ENCODE results near the gene RIMKLA. TPM values are rescaled to one million over a fixed set of nuclear protein-coding genes. Genes with fewer than 3 reads are reported as not detected.

Gene RIMKLA
- total and polyA plus RNA-seq, 2 of the 13 experiments (the other 11 are each of a cell fraction or from before 2014, with no cell fraction given), result 2.5 to 3.8 TPM

- TF ChIP-seq RERE (CRISPR knock-in tag; IDR thresholded peaks at IDR 0.05; ENCODE audit: low read depth), result no peak
- TF ChIP-seq PBX2 (CRISPR knock-in tag; IDR thresholded peaks at IDR 0.05), result no peak
- TF ChIP-seq MTA1 (CRISPR knock-in tag; IDR thresholded peaks at IDR 0.05; ENCODE audit: borderline replicate concordance), result peak; percentile 54; the same call in 1 of the 2 replicates
- TF ChIP-seq ZBTB8A (CRISPR knock-in tag; IDR thresholded peaks at IDR 0.05; ENCODE audit: borderline replicate concordance, low read depth), result no peak
- TF ChIP-seq KLF13 (CRISPR knock-in tag; IDR thresholded peaks at IDR 0.05), result no peak
- no peak for TF ChIP-seq CSRNP1 (CRISPR knock-in tag; IDR thresholded peaks at IDR 0.05)
- TF ChIP-seq KDM5B (CRISPR knock-in tag; IDR thresholded peaks at IDR 0.05; ENCODE audit: borderline replicate concordance), result no peak
- peak; percentile 99 for TF ChIP-seq ELF1 (CRISPR knock-in tag; IDR thresholded peaks at IDR 0.05)
- no peak for TF ChIP-seq NFIC (IDR thresholded peaks at IDR 0.05; ENCODE audit: low read length)
- no peak for TF ChIP-seq ZNF225 (CRISPR knock-in tag; IDR thresholded peaks at IDR 0.05)
- no peak for TF ChIP-seq ZNF569 (CRISPR knock-in tag; IDR thresholded peaks at IDR 0.05; ENCODE audit: borderline replicate concordance)
- TF ChIP-seq ELF4 (CRISPR knock-in tag; IDR thresholded peaks at IDR 0.05; ENCODE audit: borderline replicate concordance), result peak; percentile 95
- TF ChIP-seq ZNF841 (CRISPR knock-in tag; IDR thresholded peaks at IDR 0.05; ENCODE audit: borderline replicate concordance), result no peak
- 0 out of 2 replicates have a peak, but pooled peaks have one; percentile 42 for TF ChIP-seq ZNF761 (CRISPR knock-in tag; conservative IDR thresholded peaks at IDR 0.05)
- TF ChIP-seq SATB2 (CRISPR knock-in tag; IDR thresholded peaks at IDR 0.05), result no peak
- TF ChIP-seq ZSCAN30 (CRISPR knock-in tag; IDR thresholded peaks at IDR 0.05), result no peak
- TF ChIP-seq CREM (IDR thresholded peaks at IDR 0.05), result no peak
- no peak for TF ChIP-seq CREM (CRISPR knock-in tag; IDR thresholded peaks at IDR 0.05)
- TF ChIP-seq PATZ1 (CRISPR knock-in tag; IDR thresholded peaks at IDR 0.05), result no peak
- TF ChIP-seq MAFK (conservative IDR thresholded peaks at IDR 0.05 in 1 of 2, IDR thresholded peaks at IDR 0.05 in 1 of 2; ENCODE audit: low read length in 2 of 2), result no peak
- TF ChIP-seq HNRNPLL (IDR thresholded peaks at IDR 0.05; ENCODE audit: low read depth, low read length, poor library complexity, severe bottlenecking), result no peak
Measured at GRCh38 chr1:42456754-42457089, 76.1 kb downstream of the RIMKLA start (continued).

Data from HepG2 (cell line).